HG03575 (cell line): Measurements from ENCODE around the gene NBR1.
"Not testable (repeated sequence)": the region's sequence is repeated elsewhere in the genome, so short reads cannot be mapped to it uniquely, and the experiment has no call there.

ENCODE experiments used
- ATAC-seq: cut with Tn5 transposase; IDR thresholded peaks from one replicate; pipeline ENCODE4 v1.9.1; 2021; ENCODE audit not compliant: unreplicated experiment, insufficient number of reproducible peaks, low FRiP score; ENCODE audit errors: extremely low read depth

NBR1 gene

DNA sequence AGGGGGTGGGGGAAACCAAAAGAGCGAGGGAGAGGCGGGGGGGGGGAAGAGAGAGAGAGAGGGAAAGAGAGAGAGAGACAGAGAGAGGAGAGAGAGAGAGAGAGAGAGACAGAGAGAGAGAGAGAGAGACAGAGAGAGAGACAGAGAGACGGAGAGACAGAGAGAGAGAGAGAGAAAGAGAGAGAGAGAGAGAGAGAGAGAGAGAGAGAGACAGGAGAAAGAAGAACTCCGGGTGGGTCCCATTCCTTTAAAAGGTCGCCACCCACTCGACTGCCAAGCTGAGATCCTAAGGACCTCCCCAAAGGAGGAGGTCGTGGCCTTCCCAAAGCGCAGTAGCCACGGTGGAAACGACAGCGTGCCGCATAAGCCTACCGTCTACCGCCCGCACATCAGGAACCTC lies 62.2 kb downstream of the NBR1 start:
- not testable (repeated sequence) for ATAC-seq

DNA sequence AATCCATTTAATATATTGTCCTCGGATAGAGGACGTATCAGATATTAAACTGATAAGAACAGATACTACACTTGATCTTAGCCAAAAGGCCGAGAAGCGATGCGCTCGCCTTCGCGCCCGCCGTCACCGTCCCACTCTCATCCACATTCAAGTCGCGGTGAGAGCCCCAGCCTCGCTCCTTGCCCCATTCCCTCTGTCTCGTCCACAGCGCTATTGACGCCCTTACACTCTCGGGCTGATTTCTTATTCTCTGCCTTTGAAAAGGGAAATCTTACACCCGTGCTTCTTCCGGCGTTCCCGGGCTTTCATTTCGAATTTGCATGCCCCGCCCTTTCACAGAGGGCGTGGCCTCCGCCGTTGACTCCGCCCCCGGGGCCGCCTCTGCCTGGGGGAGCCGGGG lies 62.9 kb downstream of the NBR1 start, which contains the start of gene RNU2-1:
TSS of gene RNU2-1 (minus strand) at position 101 of the 400 bp plus-strand sequence.
- not testable (repeated sequence) for ATAC-seq

DNA sequence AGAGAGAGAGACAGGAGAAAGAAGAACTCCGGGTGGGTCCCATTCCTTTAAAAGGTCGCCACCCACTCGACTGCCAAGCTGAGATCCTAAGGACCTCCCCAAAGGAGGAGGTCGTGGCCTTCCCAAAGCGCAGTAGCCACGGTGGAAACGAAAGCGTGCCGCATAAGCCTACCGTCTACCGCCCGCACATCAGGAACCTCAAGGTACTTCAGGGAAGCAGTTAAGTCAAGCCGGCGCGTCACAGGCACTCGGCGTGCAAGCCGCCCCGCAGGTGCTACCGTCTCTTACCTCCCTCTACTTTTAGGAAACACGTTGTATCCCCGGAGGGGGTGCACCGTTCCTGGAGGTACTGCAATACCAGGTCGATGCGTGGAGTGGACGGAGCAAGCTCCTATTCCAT lies 68.6 kb downstream of the NBR1 start:
- not testable (repeated sequence) for ATAC-seq

DNA sequence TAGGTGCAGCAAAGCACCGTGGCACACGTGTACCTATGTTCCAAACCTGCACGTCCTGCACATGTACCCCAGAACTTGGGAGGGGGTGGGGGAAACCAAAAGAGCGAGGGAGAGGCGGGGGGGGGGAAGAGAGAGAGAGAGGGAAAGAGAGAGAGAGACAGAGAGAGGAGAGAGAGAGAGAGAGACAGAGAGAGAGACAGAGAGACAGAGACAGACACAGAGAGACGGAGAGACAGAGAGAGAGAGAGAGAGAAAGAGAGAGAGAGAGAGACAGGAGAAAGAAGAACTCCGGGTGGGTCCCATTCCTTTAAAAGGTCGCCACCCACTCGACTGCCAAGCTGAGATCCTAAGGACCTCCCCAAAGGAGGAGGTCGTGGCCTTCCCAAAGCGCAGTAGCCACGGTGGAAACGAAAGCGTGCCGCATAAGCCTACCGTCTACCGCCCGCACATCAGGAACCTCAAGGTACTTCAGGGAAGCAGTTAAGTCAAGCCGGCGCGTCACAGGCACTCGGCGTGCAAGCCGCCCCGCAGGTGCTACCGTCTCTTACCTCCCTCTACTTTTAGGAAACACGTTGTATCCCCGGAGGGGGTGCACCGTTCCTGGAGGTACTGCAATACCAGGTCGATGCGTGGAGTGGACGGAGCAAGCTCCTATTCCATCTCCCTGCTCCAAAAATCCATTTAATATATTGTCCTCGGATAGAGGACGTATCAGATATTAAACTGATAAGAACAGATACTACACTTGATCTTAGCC lies 69.8 kb downstream of the NBR1 start:
- not testable (repeated sequence) for ATAC-seq

DNA sequence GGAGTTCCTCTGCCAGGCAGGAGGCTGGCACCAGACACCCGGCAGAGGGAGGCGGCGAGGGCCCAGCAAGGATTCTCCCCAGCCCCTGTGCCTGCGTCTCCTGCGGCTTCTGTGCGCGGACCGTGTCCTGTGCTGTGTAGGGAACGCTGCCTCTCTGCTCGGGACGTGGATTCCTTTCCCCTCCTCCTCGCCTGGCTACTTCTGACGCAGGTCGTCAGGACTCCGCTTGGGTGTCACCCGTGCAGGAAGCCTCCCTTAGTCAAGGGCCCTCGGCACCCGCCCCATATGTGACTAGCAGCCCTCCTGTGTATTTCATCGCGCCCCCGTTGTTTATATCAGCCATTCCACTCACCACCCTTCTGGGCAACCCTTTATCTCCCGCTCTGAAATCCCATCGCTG lies 75.4 kb downstream of the NBR1 start:
- ATAC-seq: not testable (repeated sequence)
